ENCODE results near the gene STXBP6. TPM values are rescaled to one million over a fixed set of nuclear protein-coding genes. Genes with fewer than 3 reads are reported as not detected.

Gene STXBP6
- total RNA-seq, 1 experiment from 2014 or later = not detected

DNA sequence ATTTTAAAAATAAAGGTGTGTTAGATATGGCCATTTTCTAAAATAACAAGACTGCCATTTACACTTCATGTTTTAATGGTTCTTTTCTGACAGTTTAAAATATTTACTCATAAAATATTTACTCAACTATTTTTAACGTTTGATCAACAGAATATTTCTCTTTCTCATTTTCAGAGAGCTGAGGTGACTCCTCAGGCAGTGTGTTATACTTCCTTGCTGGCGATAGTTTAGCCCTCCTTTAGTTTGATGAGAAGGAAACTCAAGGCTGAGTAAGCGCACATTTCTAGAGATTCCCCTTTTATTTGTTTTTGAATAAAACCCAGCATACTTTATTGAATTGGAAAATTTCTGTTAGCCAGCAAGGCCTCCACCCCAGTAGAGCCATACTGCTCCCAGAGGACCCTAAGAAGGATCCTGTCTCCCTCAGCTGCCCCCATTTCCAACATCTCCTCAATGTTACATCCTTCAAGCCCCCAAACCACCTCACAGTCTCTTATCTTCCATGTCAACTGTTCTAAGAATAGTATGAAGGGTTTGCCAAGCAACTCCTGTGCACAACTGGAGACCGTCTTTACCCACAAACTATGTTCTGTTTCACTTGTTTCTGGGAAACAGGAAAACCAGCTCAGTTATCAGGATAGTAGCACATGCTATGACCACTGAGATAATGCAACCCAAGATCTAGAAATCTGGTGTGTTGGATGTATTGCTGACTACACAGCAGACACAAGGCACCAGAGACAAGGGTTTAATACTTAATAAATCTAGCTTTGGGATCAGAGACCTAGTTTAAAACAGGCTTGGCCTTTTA, 129.5 kb downstream of the STXBP6 start:
- no peak overlapping the region for H3K4me3 ChIP-seq (ENCODE audit: low read depth in 2 of 2, low read length in 2 of 2)
- H3K4me1 ChIP-seq (ENCODE audit: control insufficient read depth, insufficient read depth, low read length) = no peaks in the 10 kb centered on the region
- TF ChIP-seq TCF7L2 (IDR thresholded peaks at IDR 0.05; ENCODE audit: low read depth, low read length) = no peak
- TF ChIP-seq, protein P1, sequence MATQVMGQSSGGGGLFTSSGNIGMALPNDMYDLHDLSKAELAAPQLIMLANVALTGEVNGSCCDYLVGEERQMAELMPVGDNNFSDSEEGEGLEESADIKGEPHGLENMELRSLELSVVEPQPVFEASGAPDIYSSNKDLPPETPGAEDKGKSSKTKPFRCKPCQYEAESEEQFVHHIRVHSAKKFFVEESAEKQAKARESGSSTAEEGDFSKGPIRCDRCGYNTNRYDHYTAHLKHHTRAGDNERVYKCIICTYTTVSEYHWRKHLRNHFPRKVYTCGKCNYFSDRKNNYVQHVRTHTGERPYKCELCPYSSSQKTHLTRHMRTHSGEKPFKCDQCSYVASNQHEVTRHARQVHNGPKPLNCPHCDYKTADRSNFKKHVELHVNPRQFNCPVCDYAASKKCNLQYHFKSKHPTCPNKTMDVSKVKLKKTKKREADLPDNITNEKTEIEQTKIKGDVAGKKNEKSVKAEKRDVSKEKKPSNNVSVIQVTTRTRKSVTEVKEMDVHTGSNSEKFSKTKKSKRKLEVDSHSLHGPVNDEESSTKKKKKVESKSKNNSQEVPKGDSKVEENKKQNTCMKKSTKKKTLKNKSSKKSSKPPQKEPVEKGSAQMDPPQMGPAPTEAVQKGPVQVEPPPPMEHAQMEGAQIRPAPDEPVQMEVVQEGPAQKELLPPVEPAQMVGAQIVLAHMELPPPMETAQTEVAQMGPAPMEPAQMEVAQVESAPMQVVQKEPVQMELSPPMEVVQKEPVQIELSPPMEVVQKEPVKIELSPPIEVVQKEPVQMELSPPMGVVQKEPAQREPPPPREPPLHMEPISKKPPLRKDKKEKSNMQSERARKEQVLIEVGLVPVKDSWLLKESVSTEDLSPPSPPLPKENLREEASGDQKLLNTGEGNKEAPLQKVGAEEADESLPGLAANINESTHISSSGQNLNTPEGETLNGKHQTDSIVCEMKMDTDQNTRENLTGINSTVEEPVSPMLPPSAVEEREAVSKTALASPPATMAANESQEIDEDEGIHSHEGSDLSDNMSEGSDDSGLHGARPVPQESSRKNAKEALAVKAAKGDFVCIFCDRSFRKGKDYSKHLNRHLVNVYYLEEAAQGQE (IDR thresholded peaks at IDR 0.05; ENCODE audit: insufficient read depth in 1 of 2, low read depth in 2 of 2, low read length in 1 of 2) = no peak
- TF ChIP-seq SIN3A (IDR thresholded peaks at IDR 0.05; ENCODE audit: borderline replicate concordance, insufficient read depth, low read depth, low read length) = no peak
- no peak for TF ChIP-seq POLR2AphosphoS5 (IDR thresholded peaks at IDR 0.05; ENCODE audit: low read depth, low read length)
- TF ChIP-seq, protein P2, sequence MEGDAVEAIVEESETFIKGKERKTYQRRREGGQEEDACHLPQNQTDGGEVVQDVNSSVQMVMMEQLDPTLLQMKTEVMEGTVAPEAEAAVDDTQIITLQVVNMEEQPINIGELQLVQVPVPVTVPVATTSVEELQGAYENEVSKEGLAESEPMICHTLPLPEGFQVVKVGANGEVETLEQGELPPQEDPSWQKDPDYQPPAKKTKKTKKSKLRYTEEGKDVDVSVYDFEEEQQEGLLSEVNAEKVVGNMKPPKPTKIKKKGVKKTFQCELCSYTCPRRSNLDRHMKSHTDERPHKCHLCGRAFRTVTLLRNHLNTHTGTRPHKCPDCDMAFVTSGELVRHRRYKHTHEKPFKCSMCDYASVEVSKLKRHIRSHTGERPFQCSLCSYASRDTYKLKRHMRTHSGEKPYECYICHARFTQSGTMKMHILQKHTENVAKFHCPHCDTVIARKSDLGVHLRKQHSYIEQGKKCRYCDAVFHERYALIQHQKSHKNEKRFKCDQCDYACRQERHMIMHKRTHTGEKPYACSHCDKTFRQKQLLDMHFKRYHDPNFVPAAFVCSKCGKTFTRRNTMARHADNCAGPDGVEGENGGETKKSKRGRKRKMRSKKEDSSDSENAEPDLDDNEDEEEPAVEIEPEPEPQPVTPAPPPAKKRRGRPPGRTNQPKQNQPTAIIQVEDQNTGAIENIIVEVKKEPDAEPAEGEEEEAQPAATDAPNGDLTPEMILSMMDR (IDR thresholded peaks at IDR 0.05) = no peak
- H3K27ac ChIP-seq (ENCODE audit: low read length) = no peak overlapping the region
- no peaks in the 10 kb centered on the region for H3K9me3 ChIP-seq (ENCODE audit: control insufficient read depth, insufficient read depth, low read depth, low read length)
- DNase-seq (ENCODE audit: low read depth, low spot score) (no peak), ATAC-seq (no peak)
- CTCF ChIA-PET = no interaction called here
- in situ Hi-C loops (cut with HindIII; ENCODE audit: low pct_unique_long_range_greater_than_20kb, low sequenced_read_pairs) = no loop called here
- H3K36me3 ChIP-seq (ENCODE audit: control insufficient read depth, insufficient read depth, low read length) = no peaks in the 10 kb centered on the region
- POLR2A ChIA-PET = no interaction called here
- no peaks in the 10 kb centered on the region for H3K27me3 ChIP-seq (ENCODE audit: control insufficient read depth, insufficient read depth, low read length)
- intact Hi-C loops (cut with micrococcal nuclease; ENCODE audit: unreplicated experiment) = no loop called here
- no TSS peak for BruUV-seq (replicated peaks)

DNA sequence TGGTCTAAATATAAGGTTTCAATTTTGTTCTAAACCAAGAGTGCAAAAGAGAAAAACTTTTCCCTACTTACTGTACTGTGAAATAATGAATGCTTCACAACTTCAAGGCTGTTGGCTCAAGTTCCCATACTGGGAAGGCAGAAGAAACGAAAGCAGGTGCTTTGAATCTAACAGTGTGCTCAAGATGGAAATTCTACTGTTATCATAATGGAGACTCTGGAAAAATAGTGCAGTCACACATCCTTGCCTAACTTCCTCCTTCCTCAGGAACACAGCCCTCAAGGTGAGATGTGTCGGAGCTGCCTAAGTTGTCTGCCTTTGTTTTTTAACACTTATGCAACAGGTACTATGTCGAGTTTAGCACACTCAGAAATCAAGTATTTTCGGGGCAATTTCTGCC, 131.1 kb downstream of the STXBP6 start:
- POLR2A ChIA-PET = no interaction called here
- intact Hi-C loops (cut with micrococcal nuclease; ENCODE audit: unreplicated experiment) (no loop called here), in situ Hi-C loops (cut with HindIII; ENCODE audit: low pct_unique_long_range_greater_than_20kb, low sequenced_read_pairs) (no loop called here)
- ATAC-seq = no peak
- no peak for DNase-seq (ENCODE audit: low read depth, low spot score)
- TF ChIP-seq, protein P2 (IDR thresholded peaks at IDR 0.05) = no peak
- TF ChIP-seq TCF7L2 (IDR thresholded peaks at IDR 0.05; ENCODE audit: low read depth, low read length) (no peak), SIN3A (IDR thresholded peaks at IDR 0.05; ENCODE audit: borderline replicate concordance, insufficient read depth, low read depth, low read length) (no peak), POLR2AphosphoS5 (IDR thresholded peaks at IDR 0.05; ENCODE audit: low read depth, low read length) (no peak)
- TF ChIP-seq, protein P1 (IDR thresholded peaks at IDR 0.05; ENCODE audit: insufficient read depth in 1 of 2, low read depth in 2 of 2, low read length in 1 of 2) = no peak
- Histone ChIP-seq H3K4me3 (ENCODE audit: low read depth in 2 of 2, low read length in 2 of 2) (no peak overlapping the region), H3K9me3 (ENCODE audit: control insufficient read depth, insufficient read depth, low read depth, low read length) (no peaks in the 10 kb centered on the region), H3K27ac (ENCODE audit: low read length) (no peak overlapping the region), H3K27me3 (ENCODE audit: control insufficient read depth, insufficient read depth, low read length) (no peaks in the 10 kb centered on the region), H3K36me3 (ENCODE audit: control insufficient read depth, insufficient read depth, low read length) (no peaks in the 10 kb centered on the region), H3K4me1 (ENCODE audit: control insufficient read depth, insufficient read depth, low read length) (no peaks in the 10 kb centered on the region)
- no TSS peak for BruUV-seq (replicated peaks)
- CTCF ChIA-PET = no interaction called here
